ENCODE measurements around the gene MCEMP1. TPM values are rescaled to one million over a fixed set of nuclear protein-coding genes. Genes with fewer than 3 reads are reported as not detected.
A peak's percentile ranks its signal among the peaks of the same experiment; 100 is the strongest.

Gene MCEMP1
- total RNA-seq, 1 experiment from 2014 or later, result not detected

DNA sequence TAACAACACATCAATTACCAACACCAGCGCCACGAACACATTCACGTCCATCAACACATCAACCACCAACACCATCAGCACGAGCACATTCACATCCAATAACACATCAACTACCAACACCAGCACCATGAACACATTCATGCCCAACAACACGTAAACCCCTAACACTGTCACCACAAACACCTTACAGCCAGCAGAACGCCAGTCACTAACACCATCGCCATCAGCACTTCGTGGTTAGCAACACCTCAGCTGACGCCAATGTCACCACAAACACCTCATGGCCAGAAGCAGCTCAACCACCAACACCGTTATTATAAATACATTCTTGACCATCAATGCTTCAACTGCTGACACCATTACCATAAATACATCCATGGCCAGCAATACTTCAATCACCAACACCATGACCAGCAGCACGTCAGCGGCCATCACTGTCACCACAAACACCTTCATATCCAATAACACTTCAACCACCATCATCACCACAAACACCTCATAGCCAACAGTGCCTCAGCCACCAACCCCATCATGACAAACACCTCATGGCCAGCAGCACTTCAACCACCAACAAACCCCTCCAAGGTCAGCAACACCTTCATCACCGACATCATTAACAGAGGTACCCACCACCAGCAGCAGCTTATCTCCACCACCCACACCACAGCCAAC lies 15.7 kb downstream of the MCEMP1 start:
- DNase-seq (ENCODE audit: low read depth), result no peak

DNA sequence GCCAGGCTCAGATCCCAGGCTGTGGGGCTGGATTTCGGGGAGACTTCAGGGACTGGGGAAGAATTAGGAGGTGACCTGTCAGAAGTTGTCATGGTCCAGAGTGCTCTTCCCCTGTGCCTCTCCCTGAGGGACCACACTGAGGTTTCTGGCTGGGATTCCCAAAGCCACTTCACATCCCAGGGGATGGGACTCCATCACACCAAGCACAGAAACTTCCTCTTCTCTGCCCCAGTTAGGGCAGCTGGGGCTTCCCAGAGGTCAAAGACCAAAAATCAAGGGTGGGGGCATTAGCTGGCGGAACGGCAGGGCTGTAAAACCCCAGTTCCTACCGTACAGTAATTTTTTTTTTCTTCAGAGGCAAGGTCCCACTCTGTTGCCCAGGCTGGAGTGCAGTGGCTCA lies 17.6 kb downstream of the MCEMP1 start:
- no peak for DNase-seq (ENCODE audit: low read depth)

DNA sequence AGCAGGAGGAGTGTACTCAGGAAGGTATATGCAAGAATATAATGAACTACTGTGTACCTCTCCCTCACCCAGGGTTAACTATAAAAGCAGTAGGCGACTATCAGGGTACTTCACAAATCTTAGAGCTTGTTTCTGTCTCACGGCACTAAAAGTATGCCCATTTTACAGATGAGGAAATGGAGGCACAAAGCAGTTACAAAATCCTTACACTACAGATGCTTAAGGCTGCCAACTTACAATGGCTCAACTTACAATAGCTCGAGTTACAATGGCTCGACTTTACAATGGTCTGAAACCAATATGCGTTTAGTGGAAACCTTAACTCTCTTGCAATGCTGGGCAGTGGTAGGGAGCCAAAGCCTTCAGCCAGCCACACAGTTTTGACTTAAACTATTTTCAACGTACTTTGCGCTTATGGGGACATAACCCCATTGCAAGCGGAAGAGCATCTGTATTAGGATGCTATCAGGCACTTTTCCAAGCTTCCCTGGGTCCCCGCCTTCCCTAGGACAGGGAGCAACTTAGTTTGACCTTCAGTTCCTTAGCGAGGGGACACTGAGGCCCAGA lies 20.9 kb downstream of the MCEMP1 start:
- DNase-seq (ENCODE audit: low read depth), result no peak

DNA sequence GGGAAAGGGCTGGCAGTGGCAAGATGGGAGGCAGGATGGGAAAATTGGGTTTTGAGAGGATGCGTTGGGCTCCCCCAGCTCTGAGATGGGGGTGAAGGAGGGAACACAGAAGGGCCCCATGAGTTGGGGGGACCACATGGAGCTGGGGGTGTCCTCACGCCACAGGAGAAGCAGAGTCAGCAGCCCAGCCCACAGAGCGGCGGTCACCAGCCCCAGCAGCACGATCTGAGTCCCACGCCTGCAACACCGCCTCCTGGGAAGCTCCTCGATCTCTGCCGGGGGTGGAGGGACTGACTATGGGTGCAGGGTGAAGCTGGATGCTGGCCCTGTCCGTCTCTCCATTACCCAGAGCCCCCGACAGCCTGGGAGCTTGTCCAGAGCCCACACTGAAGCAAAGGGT lies 21.7 kb downstream of the MCEMP1 start:
- no peak for DNase-seq (ENCODE audit: low read depth)

DNA sequence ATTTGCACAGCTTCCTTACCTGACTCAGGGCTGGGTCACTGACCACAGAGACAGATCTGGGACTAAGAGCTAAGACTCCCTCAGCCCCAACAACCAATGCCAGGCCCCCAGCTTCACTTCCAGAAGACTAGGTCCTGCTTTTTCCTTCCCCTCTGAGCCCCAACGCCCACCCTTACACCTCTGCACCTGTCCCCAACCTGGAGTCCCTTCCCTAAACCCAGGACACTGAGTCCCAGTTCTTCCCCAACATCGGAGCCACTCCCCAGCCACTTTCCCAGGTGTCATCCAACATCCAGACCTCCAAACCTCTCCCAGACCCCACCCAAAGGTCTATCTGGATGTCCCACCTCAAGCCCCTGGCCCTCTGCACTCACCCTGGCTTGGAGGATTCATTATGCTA lies 22.1 kb downstream of the MCEMP1 start:
- DNase-seq (ENCODE audit: low read depth), result no peak

GRCh38 chr19:7699417-7700401 lies 22.8 kb downstream of the MCEMP1 start:
- peak; percentile 11 for DNase-seq (ENCODE audit: low read depth)

DNA sequence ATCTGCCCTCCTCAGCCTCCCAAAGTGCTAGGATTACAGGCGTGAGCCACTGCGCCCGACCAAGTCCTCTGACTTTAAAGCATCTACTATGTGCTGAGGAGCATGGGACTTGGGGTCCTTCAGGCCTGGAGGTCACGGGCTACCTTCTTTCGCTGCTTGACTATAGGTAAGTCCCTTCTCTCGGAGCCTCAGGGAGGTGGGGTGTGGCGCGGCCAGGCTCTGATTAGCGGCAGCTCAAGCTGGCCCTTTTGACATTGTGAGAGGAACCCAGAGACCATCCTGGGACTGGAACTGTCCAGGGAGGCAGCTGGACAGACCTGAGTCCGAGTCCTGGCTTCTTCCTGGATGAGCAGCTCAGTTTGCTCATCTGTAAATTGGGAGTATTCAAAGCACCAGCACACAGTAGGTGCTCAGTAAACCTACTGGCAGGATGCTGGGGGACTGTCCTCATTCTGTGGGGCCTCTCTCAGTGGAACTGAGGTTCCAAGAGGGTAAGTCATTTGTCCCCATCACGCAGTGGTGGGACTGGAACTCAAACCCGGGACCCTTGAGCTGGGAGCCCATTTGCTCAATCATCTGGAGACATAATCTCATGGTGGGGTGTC lies 24.3 kb downstream of the MCEMP1 start:
- DNase-seq (ENCODE audit: low read depth), result no peak

DNA sequence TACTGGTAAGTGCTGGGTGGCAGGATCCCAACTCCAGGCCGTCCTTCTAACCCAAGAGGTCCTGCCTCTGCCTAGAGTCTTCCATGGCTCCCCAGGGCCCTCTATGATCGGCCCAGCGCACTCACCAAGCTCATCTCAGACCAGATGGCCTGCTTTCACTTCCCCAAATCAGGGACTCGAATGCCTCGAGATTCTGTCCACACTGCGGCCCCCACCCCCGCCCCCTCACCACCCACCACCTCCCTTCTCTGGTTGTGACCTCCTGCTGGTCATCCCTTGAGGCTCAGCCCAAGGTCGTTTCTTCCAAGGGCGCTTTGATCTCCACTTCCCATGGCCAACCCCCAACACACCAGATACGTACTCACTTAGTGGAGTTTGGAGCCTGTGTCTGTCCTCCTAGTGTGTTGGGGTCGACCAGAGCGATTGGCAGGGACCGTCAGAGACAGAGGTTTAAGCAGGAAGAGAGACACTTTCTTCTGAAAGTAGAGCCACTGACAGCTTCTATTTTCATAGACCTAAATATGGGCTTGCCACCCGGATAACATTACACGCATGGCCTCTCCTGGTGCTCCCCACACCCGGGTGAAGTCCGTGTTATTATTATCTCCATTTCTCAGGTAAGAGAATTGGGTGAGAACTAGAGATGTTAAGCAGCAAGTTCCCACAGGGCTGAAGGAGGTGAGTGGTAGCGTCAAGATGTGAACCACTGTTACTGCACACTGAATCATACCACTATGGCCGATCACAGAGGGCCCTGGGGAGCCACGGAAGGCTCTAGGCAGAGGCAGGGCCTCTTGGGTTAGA lies 25.0 kb downstream of the MCEMP1 start, which contains the start of gene FCER2:
FCER2 (minus strand) TSS at position 478 of the 804 bp plus-strand sequence. CDS start 2,371 bp downstream, outside the sequence.
- no peak for DNase-seq (ENCODE audit: low read depth)

- DNase-seq (ENCODE audit: low read depth), result no peak
These were observed 26.4 kb downstream of the MCEMP1 start for GRCh38 chr19:7703332-7703731.

GRCh38 chr19:7704280-7705060 lies 27.6 kb downstream of the MCEMP1 start:
- DNase-seq (ENCODE audit: low read depth), result no peak

DNA sequence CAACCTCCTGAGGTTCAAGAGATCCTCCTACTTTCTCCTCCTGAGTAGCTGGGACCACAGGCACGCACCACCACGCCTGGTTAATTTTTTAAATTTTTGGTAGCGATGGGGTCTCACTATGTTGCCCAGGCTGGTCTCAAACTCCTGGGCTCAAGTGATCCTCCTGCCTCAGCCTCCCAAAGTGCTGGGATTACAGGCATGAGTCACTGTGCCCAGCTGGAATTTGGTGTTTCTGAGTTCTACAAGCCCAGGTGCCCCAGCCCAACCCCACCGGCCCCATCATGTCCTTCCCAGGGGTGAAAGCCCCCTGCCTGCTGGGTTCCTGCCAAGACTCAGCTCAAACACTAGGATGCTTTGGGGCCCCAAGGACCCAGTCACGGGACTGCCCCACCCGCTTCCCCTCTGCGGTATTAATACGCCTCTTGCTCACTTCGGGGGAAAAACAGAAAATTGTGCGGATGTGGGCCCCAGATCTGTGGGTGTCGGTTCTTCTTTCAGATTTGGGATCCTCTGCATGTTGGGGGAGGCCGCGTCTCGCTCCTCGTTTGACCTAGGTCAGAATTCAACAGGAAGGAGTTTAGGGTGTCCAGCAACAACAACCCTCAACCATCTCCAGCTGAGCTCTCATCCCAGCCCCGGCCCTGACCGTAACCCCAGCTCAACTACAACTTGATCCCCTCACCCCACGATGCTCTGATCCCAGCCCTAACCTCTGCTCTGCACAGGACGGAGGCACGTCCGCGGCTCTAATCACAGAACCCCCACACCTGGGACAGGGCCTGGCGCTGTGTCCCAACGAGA lies 28.7 kb downstream of the MCEMP1 start:
- DNase-seq (ENCODE audit: low read depth), result no peak

- DNase-seq (ENCODE audit: low read depth), result no peak
These were observed 29.5 kb downstream of the MCEMP1 start for GRCh38 chr19:7706188-7706954.

GRCh38 chr19:7706955-7707456 lies 30.1 kb downstream of the MCEMP1 start:
- no peak for DNase-seq (ENCODE audit: low read depth)

DNA sequence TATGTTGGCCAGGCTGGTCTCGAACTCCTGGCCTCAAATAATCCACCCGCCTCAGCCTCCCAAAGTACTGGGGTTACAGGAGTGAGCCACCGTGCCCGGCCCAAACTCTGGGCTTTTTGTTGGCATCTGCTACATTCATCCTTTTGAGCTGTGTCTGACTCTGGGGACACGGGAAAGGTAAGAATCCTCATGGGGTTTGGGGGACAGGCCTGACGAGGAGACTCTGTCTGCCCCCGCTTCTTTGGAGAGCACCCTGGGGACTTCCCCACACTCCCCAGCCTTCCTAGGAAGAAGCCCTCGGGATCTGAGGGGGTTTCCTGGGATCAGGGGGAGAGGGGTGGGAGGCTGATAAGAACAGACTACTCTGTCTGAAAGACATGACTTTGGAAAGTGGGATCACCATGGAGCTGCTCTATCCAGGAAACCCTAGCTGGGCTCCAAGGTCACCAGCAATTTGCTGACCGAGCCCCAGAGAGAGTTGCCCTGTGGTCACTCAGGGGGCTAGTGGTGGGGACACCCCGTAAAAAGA lies 33.1 kb downstream of the MCEMP1 start:
- DNase-seq (ENCODE audit: low read depth), result no peak

GRCh38 chr19:7710616-7711015 lies 33.7 kb downstream of the MCEMP1 start:
- no peak for DNase-seq (ENCODE audit: low read depth)

GRCh38 chr19:7715671-7716070 lies 38.8 kb downstream of the MCEMP1 start:
- no peak for DNase-seq (ENCODE audit: low read depth)

DNA sequence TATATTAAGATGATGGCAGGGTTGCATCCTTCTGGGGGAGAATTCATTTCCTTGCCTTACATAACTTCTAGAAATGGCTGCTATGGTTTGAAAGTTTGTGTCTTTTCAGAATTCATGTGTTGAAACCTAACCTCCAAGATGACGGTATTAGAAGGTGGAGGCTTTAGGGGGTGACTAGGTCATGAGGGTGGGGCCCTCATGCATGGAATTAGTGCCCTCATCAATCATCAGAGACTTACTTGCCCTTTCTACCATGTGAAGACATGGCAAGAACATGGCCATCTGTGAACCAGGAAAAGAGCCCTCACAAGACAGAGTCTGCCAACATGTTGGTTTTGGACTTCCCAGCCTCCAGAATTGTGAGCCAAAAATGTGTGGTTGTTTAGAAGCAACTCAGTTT lies 39.9 kb downstream of the MCEMP1 start:
- no peak for DNase-seq (ENCODE audit: low read depth)

DNA sequence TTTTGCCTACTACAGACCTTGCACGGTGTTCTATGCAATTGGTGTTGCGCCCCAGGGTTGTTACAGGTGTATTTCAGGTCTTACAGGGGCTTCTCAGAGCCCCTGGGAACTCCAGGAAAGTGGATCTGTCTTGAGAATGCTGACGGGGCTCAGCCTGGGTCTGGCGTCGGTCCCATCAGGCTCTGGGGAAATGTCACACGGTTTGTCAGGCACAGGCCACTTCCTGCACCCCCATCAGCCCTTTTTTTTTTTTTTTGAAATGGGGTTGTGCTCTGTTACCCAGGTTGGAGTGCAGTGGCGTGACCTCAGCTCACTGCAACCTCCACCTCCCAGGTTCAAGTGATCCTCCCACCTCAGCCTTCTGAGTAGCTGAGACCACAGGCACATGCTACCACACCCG lies 41.8 kb downstream of the MCEMP1 start:
- DNase-seq (ENCODE audit: low read depth), result no peak
